Esophagus muscularis mucosa (tissue), 3 donors: ENCODE data around the gene AFAP1L2.

Source experiments
- CTCF ChIP-seq, 3 experiments: fragments of 200-600 bp in 2 of 3; fragments of 450-650 bp in 1 of 3; sonication (generic) in 2 of 3; IDR thresholded peaks; one replicate each; pipeline ENCODE4 v1.5.1; 2017 to 2019; ENCODE audit warnings: antibody characterized with exemption in 3 of 3, mild to moderate bottlenecking in 2 of 3, moderate library complexity in 1 of 3
- POLR2A ChIP-seq: fragments of 450-650 bp; IDR thresholded peaks from one replicate; pipeline ENCODE4 v1.6.1; 2017; ENCODE audit warnings: antibody characterized with exemption, moderate library complexity, mild to moderate bottlenecking, low read depth
- POLR2AphosphoS5 ChIP-seq, 2 donors: sonication (generic); formaldehyde crosslinking; IDR thresholded peaks; one replicate each; pipeline ENCODE4 v1.6.1; 2017; ENCODE audit warnings: antibody characterized with exemption in 2 of 2

GRCh38 chr10:114370966-114371365 lies 33.3 kb downstream of the AFAP1L2 start:
- TF ChIP-seq POLR2AphosphoS5 (IDR thresholded peaks at IDR 0.05) = no peak
- no peak for TF ChIP-seq POLR2A
- TF ChIP-seq CTCF (IDR thresholded peaks at IDR 0.05) = no peak
